A549 (cell line): Measurements from ENCODE around the gene TCN2. TPM values are rescaled to one million over a fixed set of nuclear protein-coding genes. Genes with fewer than 3 reads are reported as not detected.
A peak's percentile ranks its signal among the peaks of the same experiment; 100 is the strongest.

Source experiments
- ATAC-seq, 2 experiments: fragments of 200-7000 bp in 1 of 2; fragments of >200 bp in 1 of 2; cut with Nextera tagmentation in 1 of 2; cut with Tn5 transposase in 1 of 2; 3 replicates each; pipeline versions ENCODE4 v1.8.0 to v1.9.1; 2018 to 2020; ENCODE audit warnings: mild to moderate bottlenecking in 1 of 2, moderate library complexity in 1 of 2
- CTCF ChIA-PET: fragments of 300-600 bp; sonication (Branson Sonifier 250); formaldehyde crosslinking; extraction: SDS; loops from one replicate; lab custom pipeline; 2021; ENCODE audit warnings: antibody characterized with exemption, inconsistent platforms; lab: Yijun Ruan, JAX
- POLR2A ChIA-PET: fragments of 350-600 bp; formaldehyde crosslinking; extraction: SDS; loops from one replicate; lab custom pipeline; 2021; ENCODE audit warnings: antibody characterized with exemption, inconsistent platforms; lab: Yijun Ruan, JAX
- DNase-seq, 2 experiments: peaks; one replicate each; pipeline versions ENCODE4 v3.0.0 to v3.0.0-alpha.2; 2011 to 2016; ENCODE audit warnings: low read depth in 1 of 2, low spot score in 1 of 2
- FAIRE-seq: peaks from 2 replicates; lab custom pipeline; 2011; peaks lifted over from hg19 to GRCh38; lab: Jason Lieb, UNC
- H3K27ac ChIP-seq, 2 experiments: fragments of >200 bp; sonication (Bioruptor Twin); formaldehyde crosslinking; 3 replicates each; pipeline ENCODE4 v1.5.1; 2016 to 2017
- H3K4me1 ChIP-seq: fragments of >200 bp; sonication (Bioruptor Twin); formaldehyde crosslinking; 3 replicates; pipeline ENCODE4 v1.6.1; 2016
- H3K4me2 ChIP-seq: fragments of >200 bp; sonication (Bioruptor Twin); formaldehyde crosslinking; 3 replicates; pipeline ENCODE4 v1.6.1; 2016
- H3K4me3 ChIP-seq: fragments of >200 bp; sonication (Bioruptor Twin); formaldehyde crosslinking; 3 replicates; pipeline ENCODE4 v1.5.1; 2016
- H3K9me3 ChIP-seq: fragments of >200 bp; sonication (Bioruptor Twin); formaldehyde crosslinking; 3 replicates; pipeline ENCODE4 v1.6.1; 2016
- BHLHE40 ChIP-seq: IDR thresholded peaks from 2 replicates; pipeline ENCODE4 v1.6.1; 2012; ENCODE audit warnings: low read depth, low read length, inconsistent platforms
- CBX2 ChIP-seq: fragments of 200-600 bp; sonication (generic); IDR thresholded peaks from 2 replicates; pipeline ENCODE4 v1.6.1; 2016; ENCODE audit warnings: low read depth, mild to moderate bottlenecking, borderline replicate concordance
- CEBPB ChIP-seq, 2 experiments: fragments of >200 bp in 1 of 2; sonication (Bioruptor Twin) in 1 of 2; formaldehyde crosslinking in 1 of 2; IDR thresholded peaks; 2 replicates each; pipeline ENCODE4 v1.6.1; 2012 to 2016
- EHMT2 ChIP-seq: fragments of 200-600 bp; sonication (generic); IDR thresholded peaks from 2 replicates; pipeline ENCODE4 v1.6.1; 2016; ENCODE audit warnings: antibody characterized with exemption, low read depth, mild to moderate bottlenecking, moderate library complexity
- ELK1 ChIP-seq: fragments of 150-350 bp; IDR thresholded peaks from 2 replicates; pipeline ENCODE4 v1.6.1; 2014; ENCODE audit warnings: low read depth, mild to moderate bottlenecking, low read length
- ESRRA ChIP-seq: fragments of 150-350 bp; IDR thresholded peaks from 2 replicates; pipeline ENCODE4 v1.6.1; 2014; ENCODE audit warnings: mild to moderate bottlenecking, low read length, borderline replicate concordance
- FOSL2 ChIP-seq, 2 experiments: fragments of 450-650 bp in 1 of 2; fragments of >200 bp in 1 of 2; sonication (Bioruptor Twin) in 1 of 2; formaldehyde crosslinking; IDR thresholded peaks; 2 replicates each; pipeline versions ENCODE4 v1.5.0 to v1.6.1; 2016 to 2020; ENCODE audit warnings: mild to moderate bottlenecking in 1 of 2, moderate library complexity in 1 of 2
- FOXS1 ChIP-seq: fragments of 250-450 bp; sonication (Bioruptor Pico); IDR thresholded peaks from 2 replicates; pipeline ENCODE4 v1.5.0; 2020; ENCODE audit warnings: mild to moderate bottlenecking, moderate library complexity
- HES2 ChIP-seq: fragments of >200 bp; sonication (Bioruptor Twin); formaldehyde crosslinking; IDR thresholded peaks from 2 replicates; pipeline ENCODE4 v1.6.1; 2016
- HEYL ChIP-seq: fragments of 250-450 bp; sonication (Bioruptor Pico); IDR thresholded peaks from 2 replicates; pipeline ENCODE4 v1.8.0; 2021; ENCODE audit warnings: mild to moderate bottlenecking, moderate library complexity
- HMGXB4 ChIP-seq: fragments of 250-450 bp; sonication (Bioruptor Pico); IDR thresholded peaks from 2 replicates; pipeline ENCODE4 v1.5.0; 2021; ENCODE audit warnings: mild to moderate bottlenecking, moderate library complexity, borderline replicate concordance
- HOXA7 ChIP-seq: fragments of 250-450 bp; sonication (Bioruptor Pico); IDR thresholded peaks from 2 replicates; pipeline ENCODE4 v1.5.0; 2020; ENCODE audit warnings: mild to moderate bottlenecking, moderate library complexity
- HOXB5 ChIP-seq: fragments of 250-450 bp; sonication (Bioruptor Pico); IDR thresholded peaks from 2 replicates; pipeline ENCODE4 v1.5.0; 2020; ENCODE audit warnings: mild to moderate bottlenecking, moderate library complexity
- JUN ChIP-seq, 2 experiments: fragments of >200 bp; sonication (Bioruptor Twin); formaldehyde crosslinking; IDR thresholded peaks; 2 replicates in 1 of 2; 3 replicates in 1 of 2; pipeline ENCODE4 v1.6.1; 2016 to 2017
- MAX ChIP-seq: IDR thresholded peaks from 2 replicates; pipeline ENCODE4 v1.6.1; 2012
- NPAS2 ChIP-seq: fragments of 250-450 bp; sonication (Bioruptor Pico); IDR thresholded peaks from 2 replicates; pipeline ENCODE4 v1.8.0; 2022; ENCODE audit warnings: mild to moderate bottlenecking, moderate library complexity, borderline replicate concordance
- POLR2A ChIP-seq: IDR thresholded peaks from 2 replicates; pipeline ENCODE4 v1.6.1; 2012; ENCODE audit warnings: mild to moderate bottlenecking, low read length
- POLR2AphosphoS2 ChIP-seq: conservative IDR thresholded peaks from 2 replicates; pipeline ENCODE4 v1.6.1; 2012; ENCODE audit warnings: low read length, improper control_type of control experiment, inconsistent platforms
- RNF2 ChIP-seq: fragments of 200-600 bp; sonication (generic); IDR thresholded peaks from 2 replicates; pipeline ENCODE4 v1.6.1; 2016; ENCODE audit warnings: low read depth, mild to moderate bottlenecking, antibody characterized with exemption, moderate library complexity, borderline replicate concordance
- SREBF2 ChIP-seq: fragments of 450-650 bp; IDR thresholded peaks from 2 replicates; pipeline ENCODE4 v1.6.1; 2014; ENCODE audit warnings: mild to moderate bottlenecking, moderate library complexity
- TFCP2L1 ChIP-seq: fragments of 250-450 bp; sonication (Bioruptor Pico); IDR thresholded peaks from 2 replicates; pipeline ENCODE4 v1.5.0; 2021; ENCODE audit warnings: mild to moderate bottlenecking
- TP53 ChIP-seq: fragments of 250-450 bp; sonication (Bioruptor Pico); IDR thresholded peaks from 2 replicates; pipeline ENCODE4 v1.5.0; 2021; ENCODE audit warnings: mild to moderate bottlenecking, moderate library complexity
- ZNF302 ChIP-seq: fragments of 250-450 bp; sonication (Bioruptor Pico); IDR thresholded peaks from 2 replicates; pipeline ENCODE4 v1.9.0; 2021; ENCODE audit warnings: inconsistent platforms, mild to moderate bottlenecking, moderate library complexity
- WGBS: methylation state at CpG from one replicate; pipeline ENCODE4 v1.1.6; 2017; ENCODE audit errors: missing lambda C conversion rate; 5-methylcytosine and 5-hydroxymethylcytosine counted together
- polyA plus RNA-seq, 4 experiments: library from polyadenylated mRNA; depleted of rRNA in 3 of 4; stranded (reverse); fragments of >200 nt; fragmentation: RNase III in 1 of 4; extraction: RNeasy Plus Mini Kit Qiagen cat#74134 plus additional on column Dnase treatment in 1 of 4; gene quantifications; 2 replicates in 3 of 4; 3 replicates in 1 of 4; pipeline ENCODE4 v1.2.3, GENCODE V29; 2011 to 2017
- TF ChIP-seq, protein P1 (sequence below): IDR thresholded peaks from 2 replicates; pipeline ENCODE4 v1.6.1; 2012

TCN2 gene
- polyA plus RNA-seq, 2 of the 4 experiments (the other 2 are of a cell fraction) = 3.9 to 4.3 TPM

- Histone ChIP-seq H3K4me1 (peaks cover 21% of the 10 kb centered on the region), H3K4me3 (peak overlapping the region; percentile 80), H3K4me2 (peak overlapping the region; percentile 99), H3K27ac (peak overlapping the region; percentile 88 to 97), H3K9me3 (no peaks in the 10 kb centered on the region)
- ATAC-seq = no peak
- 73% methylated on average over 12 of the region's 45 CpGs for WGBS
- POLR2A ChIA-PET = interaction anchor here (0.9 kb wide), 1 partner anchor 31 kb away, joined by 3 read pairs; the partner anchor contains the start of gene DUSP18
- no peak for TF ChIP-seq HOXA7 (CRISPR knock-in tag)
- TF ChIP-seq SREBF2 = no peak
- no peak for TF ChIP-seq ZNF302 (CRISPR knock-in tag)
- TF ChIP-seq EHMT2 = no peak
- no peak for TF ChIP-seq HES2
- TF ChIP-seq ELK1 = no peak
- no peak for TF ChIP-seq HOXB5 (CRISPR knock-in tag)
- no peak for TF ChIP-seq TFCP2L1 (CRISPR knock-in tag)
- TF ChIP-seq CEBPB (IDR thresholded peaks at IDR 0.05) = no peak
- TF ChIP-seq FOSL2 (IDR thresholded peaks at IDR 0.05) = no peak
- no peak for TF ChIP-seq FOSL2 (CRISPR knock-in tag; IDR thresholded peaks at IDR 0.05)
- no peak for TF ChIP-seq FOXS1 (CRISPR knock-in tag)
- TF ChIP-seq NPAS2 (CRISPR knock-in tag) = no peak
- no peak for TF ChIP-seq MAX
- CTCF ChIA-PET = interaction anchor here (0.8 to 6.0 kb wide), 4 partner anchors 107 to 284 kb away, joined by 3 to 129 read pairs (median 9); no protein-coding TSS in a partner anchor
- no peak for FAIRE-seq
- DNase-seq = peak in 1 of 2 experiments; percentile 15
Measured at GRCh38 chr22:30636226-30637077, 29.5 kb downstream of the TCN2 start.

DNA sequence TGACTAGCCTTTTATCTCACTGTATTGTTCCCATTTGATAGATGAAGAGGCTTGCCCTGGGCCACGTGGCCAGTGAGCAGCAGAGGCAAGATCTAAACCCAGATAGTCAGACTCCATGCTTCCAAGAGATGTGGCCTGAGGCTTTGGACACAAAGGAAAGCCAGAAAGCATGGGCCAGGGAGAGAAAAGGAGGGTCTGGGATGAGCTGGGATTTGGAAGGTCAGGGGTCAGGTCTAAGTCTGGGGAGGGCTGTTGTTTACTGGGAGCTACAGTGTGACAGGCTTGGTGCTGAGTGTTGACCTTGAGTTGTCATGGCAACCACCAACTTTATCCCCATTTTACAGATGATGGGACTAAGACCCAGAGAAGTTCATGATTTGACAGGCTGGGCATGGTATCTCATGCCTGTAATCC is 30.7 kb downstream of the TCN2 start:
- TF ChIP-seq POLR2AphosphoS2 (no peak), HEYL (no peak), BHLHE40 (no peak), POLR2A (no peak), CBX2 (no peak), RNF2 (no peak), HMGXB4 (CRISPR knock-in tag) (no peak), JUN (IDR thresholded peaks at IDR 0.05) (no peak), SREBF2 (no peak), TP53 (CRISPR knock-in tag) (no peak), ESRRA (no peak), HOXA7 (CRISPR knock-in tag) (no peak)
- TF ChIP-seq, protein P1, sequence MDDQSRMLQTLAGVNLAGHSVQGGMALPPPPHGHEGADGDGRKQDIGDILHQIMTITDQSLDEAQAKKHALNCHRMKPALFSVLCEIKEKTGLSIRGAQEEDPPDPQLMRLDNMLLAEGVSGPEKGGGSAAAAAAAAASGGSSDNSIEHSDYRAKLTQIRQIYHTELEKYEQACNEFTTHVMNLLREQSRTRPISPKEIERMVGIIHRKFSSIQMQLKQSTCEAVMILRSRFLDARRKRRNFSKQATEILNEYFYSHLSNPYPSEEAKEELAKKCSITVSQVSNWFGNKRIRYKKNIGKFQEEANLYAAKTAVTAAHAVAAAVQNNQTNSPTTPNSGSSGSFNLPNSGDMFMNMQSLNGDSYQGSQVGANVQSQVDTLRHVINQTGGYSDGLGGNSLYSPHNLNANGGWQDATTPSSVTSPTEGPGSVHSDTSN = no peak
- Histone ChIP-seq H3K9me3 (no peaks in the 10 kb centered on the region), H3K27ac (no peak overlapping the region), H3K4me3 (no peak overlapping the region), H3K4me1 (peaks cover 21% of the 10 kb centered on the region), H3K4me2 (peak overlapping the region; percentile 99; the same call in 2 of the 3 replicates)
- WGBS = 63% methylated on average over 1 of the region's 1 CpG
- POLR2A ChIA-PET = no interaction called here
- ATAC-seq (no peak), FAIRE-seq (no peak), DNase-seq (no peak)
- CTCF ChIA-PET = interaction anchor here (0.6 to 6.0 kb wide), 3 partner anchors 34 to 283 kb away, joined by 3 to 129 read pairs (median 6); no protein-coding TSS in a partner anchor
